ENCODE data around the gene ANXA5.

Gene ANXA5

GRCh38 chr4:121712001-121712651, 15.3 kb upstream of the ANXA5 start:
- H3K18ac ChIP-seq (ENCODE audit: low read length) = no peak overlapping the region

GRCh38 chr4:121711263-121712000, 14.7 kb upstream of the ANXA5 start:
- DNase-seq (ENCODE audit: low spot score) = peak; percentile 86
- Histone ChIP-seq H3K4me3 (ENCODE audit: low read length in 2 of 2) (peak overlapping the region in 1 of 2 donors; percentile 42), H2BK15ac (ENCODE audit: low read length) (no peak overlapping the region), H3K27ac (replicated peaks; ENCODE audit: low read length) (peak overlapping the region; percentile 91), H3K4ac (ENCODE audit: low read length) (no peak overlapping the region), H2AFZ (ENCODE audit: low read length) (peak overlapping the region; percentile 89), H4K91ac (ENCODE audit: low read depth, low read length, poor library complexity) (no peak overlapping the region), H2BK12ac (ENCODE audit: low read length) (no peak overlapping the region), H3K18ac (ENCODE audit: low read length) (no peak overlapping the region), H3K9ac (ENCODE audit: low read depth, low read length, poor library complexity) (no peak overlapping the region), H2BK120ac (ENCODE audit: low read depth, low read length) (no peak overlapping the region), H3K23ac (ENCODE audit: low read depth, low read length, poor library complexity) (no peak overlapping the region), H2BK5ac (ENCODE audit: low read length) (no peak overlapping the region), H3K4me2 (ENCODE audit: insufficient read depth, low read length, poor library complexity, severe bottlenecking) (peak overlapping the region; percentile 51), H2AK5ac (ENCODE audit: low read depth, low read length) (no peak overlapping the region), H3K4me1 (ENCODE audit: control insufficient read depth in 2 of 2, insufficient read depth in 1 of 2, low read depth in 1 of 2, low read length in 2 of 2) (peaks cover 8 to 9% of the 10 kb centered on the region in 2 donors), H3K79me1 (ENCODE audit: low read depth, low read length) (no peaks in the 10 kb centered on the region), H3K9me3 (replicated peaks in 1 of 2; ENCODE audit: control insufficient read depth in 2 of 2, insufficient read depth in 1 of 2, low read depth in 1 of 2, low read length in 2 of 2) (no peaks in the 10 kb centered on the region), H3K36me3 (replicated peaks in 1 of 2; ENCODE audit: control insufficient read depth in 2 of 2, insufficient read depth in 2 of 2, low read length in 2 of 2) (no peaks in the 10 kb centered on the region), H3K27me3 (ENCODE audit: control insufficient read depth in 3 of 3, insufficient read depth in 3 of 3, low read depth in 1 of 3, low read length in 3 of 3) (no peaks in the 10 kb centered on the region), H4K8ac (ENCODE audit: low read depth, low read length) (no peak overlapping the region), H3K14ac (ENCODE audit: low read length) (no peak overlapping the region)
- no CpG with 5 or more reads among the region's 18 CpGs for WGBS, 2 donors (ENCODE audit: extremely low coverage in 2 of 2, insufficient read length in 2 of 2, insufficient replicate concordance in 1 of 2)

More at GRCh38 chr4:121712001-121712651, 15.3 kb upstream of the ANXA5 start:
- no peak overlapping the region for H4K91ac ChIP-seq (ENCODE audit: low read depth, low read length, poor library complexity)
- peak overlapping the region; percentile 27 for H3K4me2 ChIP-seq (ENCODE audit: insufficient read depth, low read length, poor library complexity, severe bottlenecking)
- H3K4me3 ChIP-seq (ENCODE audit: low read length in 2 of 2) = peak overlapping the region in 1 of 2 donors; percentile 42
- no peak overlapping the region for H2BK5ac ChIP-seq (ENCODE audit: low read length)
- H3K4me1 ChIP-seq (ENCODE audit: control insufficient read depth in 2 of 2, insufficient read depth in 1 of 2, low read depth in 1 of 2, low read length in 2 of 2) = peaks cover 8 to 9% of the 10 kb centered on the region in 2 donors
- WGBS, 2 donors (ENCODE audit: extremely low coverage in 2 of 2, insufficient read length in 2 of 2, insufficient replicate concordance in 1 of 2) = no CpG with 5 or more reads among the region's 7 CpGs
- no peak overlapping the region for H2BK120ac ChIP-seq (ENCODE audit: low read depth, low read length)
- H3K27ac ChIP-seq (replicated peaks; ENCODE audit: low read length) = peak overlapping the region; percentile 91
- no peaks in the 10 kb centered on the region for H3K36me3 ChIP-seq (replicated peaks in 1 of 2; ENCODE audit: control insufficient read depth in 2 of 2, insufficient read depth in 2 of 2, low read length in 2 of 2)
- H2BK12ac ChIP-seq (ENCODE audit: low read length) = no peak overlapping the region
- no peaks in the 10 kb centered on the region for H3K9me3 ChIP-seq (replicated peaks in 1 of 2; ENCODE audit: control insufficient read depth in 2 of 2, insufficient read depth in 1 of 2, low read depth in 1 of 2, low read length in 2 of 2)
- H2AK5ac ChIP-seq (ENCODE audit: low read depth, low read length) = no peak overlapping the region
- no peak overlapping the region for H2BK15ac ChIP-seq (ENCODE audit: low read length)
- no peak overlapping the region for H3K14ac ChIP-seq (ENCODE audit: low read length)
- DNase-seq (ENCODE audit: low spot score) = no peak
- no peaks in the 10 kb centered on the region for H3K79me1 ChIP-seq (ENCODE audit: low read depth, low read length)
- no peaks in the 10 kb centered on the region for H3K27me3 ChIP-seq (ENCODE audit: control insufficient read depth in 3 of 3, insufficient read depth in 3 of 3, low read depth in 1 of 3, low read length in 3 of 3)
- H3K9ac ChIP-seq (ENCODE audit: low read depth, low read length, poor library complexity) = no peak overlapping the region
- no peak overlapping the region for H3K4ac ChIP-seq (ENCODE audit: low read length)
- H2AFZ ChIP-seq (ENCODE audit: low read length) = peak overlapping the region; percentile 89
- H4K8ac ChIP-seq (ENCODE audit: low read depth, low read length) = no peak overlapping the region
- no peak overlapping the region for H3K23ac ChIP-seq (ENCODE audit: low read depth, low read length, poor library complexity)

GRCh38 chr4:121709766-121710405, 13.1 kb upstream of the ANXA5 start:
- no peak overlapping the region for H4K91ac ChIP-seq (ENCODE audit: low read depth, low read length, poor library complexity)
- no peak overlapping the region for H2BK120ac ChIP-seq (ENCODE audit: low read depth, low read length)
- peaks cover 8 to 9% of the 10 kb centered on the region in 2 donors for H3K4me1 ChIP-seq (ENCODE audit: control insufficient read depth in 2 of 2, insufficient read depth in 1 of 2, low read depth in 1 of 2, low read length in 2 of 2)
- no peak overlapping the region for H3K18ac ChIP-seq (ENCODE audit: low read length)
- H4K8ac ChIP-seq (ENCODE audit: low read depth, low read length) = no peak overlapping the region
- no peaks in the 10 kb centered on the region for H3K9me3 ChIP-seq (replicated peaks in 1 of 2; ENCODE audit: control insufficient read depth in 2 of 2, insufficient read depth in 1 of 2, low read depth in 1 of 2, low read length in 2 of 2)
- no peak overlapping the region for H3K9ac ChIP-seq (ENCODE audit: low read depth, low read length, poor library complexity)
- no CpG with 5 or more reads among the region's 3 CpGs for WGBS, 2 donors (ENCODE audit: extremely low coverage in 2 of 2, insufficient read length in 2 of 2, insufficient replicate concordance in 1 of 2)
- H3K79me1 ChIP-seq (ENCODE audit: low read depth, low read length) = no peaks in the 10 kb centered on the region
- no peak for DNase-seq (ENCODE audit: low spot score)
- no peak overlapping the region for H2BK12ac ChIP-seq (ENCODE audit: low read length)
- H3K4ac ChIP-seq (ENCODE audit: low read length) = no peak overlapping the region
- no peak overlapping the region for H2AFZ ChIP-seq (ENCODE audit: low read length)
- H2BK5ac ChIP-seq (ENCODE audit: low read length) = no peak overlapping the region
- no peak overlapping the region for H2AK5ac ChIP-seq (ENCODE audit: low read depth, low read length)
- no peak overlapping the region for H2BK15ac ChIP-seq (ENCODE audit: low read length)
- H3K4me3 ChIP-seq (ENCODE audit: low read length in 2 of 2) = no peak overlapping the region
- H3K27me3 ChIP-seq (ENCODE audit: control insufficient read depth in 3 of 3, insufficient read depth in 3 of 3, low read depth in 1 of 3, low read length in 3 of 3) = no peaks in the 10 kb centered on the region
- no peak overlapping the region for H3K4me2 ChIP-seq (ENCODE audit: insufficient read depth, low read length, poor library complexity, severe bottlenecking)
- no peak overlapping the region for H3K14ac ChIP-seq (ENCODE audit: low read length)
- H3K36me3 ChIP-seq (replicated peaks in 1 of 2; ENCODE audit: control insufficient read depth in 2 of 2, insufficient read depth in 2 of 2, low read length in 2 of 2) = no peaks in the 10 kb centered on the region
- no peak overlapping the region for H3K27ac ChIP-seq (replicated peaks; ENCODE audit: low read length)
- no peak overlapping the region for H3K23ac ChIP-seq (ENCODE audit: low read depth, low read length, poor library complexity)

- Histone ChIP-seq H3K18ac (ENCODE audit: low read length) (no peak overlapping the region), H3K4me1 (ENCODE audit: control insufficient read depth in 2 of 2, insufficient read depth in 1 of 2, low read depth in 1 of 2, low read length in 2 of 2) (peaks cover 6 to 9% of the 10 kb centered on the region in 2 donors), H2AFZ (ENCODE audit: low read length) (no peak overlapping the region), H3K14ac (ENCODE audit: low read length) (no peak overlapping the region), H3K4me2 (ENCODE audit: insufficient read depth, low read length, poor library complexity, severe bottlenecking) (no peak overlapping the region), H3K27ac (replicated peaks; ENCODE audit: low read length) (no peak overlapping the region), H3K27me3 (ENCODE audit: control insufficient read depth in 3 of 3, insufficient read depth in 3 of 3, low read depth in 1 of 3, low read length in 3 of 3) (no peaks in the 10 kb centered on the region), H4K91ac (ENCODE audit: low read depth, low read length, poor library complexity) (no peak overlapping the region), H3K4ac (ENCODE audit: low read length) (no peak overlapping the region), H3K9me3 (replicated peaks in 1 of 2; ENCODE audit: control insufficient read depth in 2 of 2, insufficient read depth in 1 of 2, low read depth in 1 of 2, low read length in 2 of 2) (peaks cover 0 to 2% of the 10 kb centered on the region in 2 donors), H2BK5ac (ENCODE audit: low read length) (no peak overlapping the region), H2BK120ac (ENCODE audit: low read depth, low read length) (no peak overlapping the region), H2AK5ac (ENCODE audit: low read depth, low read length) (no peak overlapping the region), H3K23ac (ENCODE audit: low read depth, low read length, poor library complexity) (no peak overlapping the region), H2BK15ac (ENCODE audit: low read length) (no peak overlapping the region), H3K9ac (ENCODE audit: low read depth, low read length, poor library complexity) (no peak overlapping the region), H4K8ac (ENCODE audit: low read depth, low read length) (no peak overlapping the region), H3K79me1 (ENCODE audit: low read depth, low read length) (no peaks in the 10 kb centered on the region), H3K4me3 (ENCODE audit: low read length in 2 of 2) (no peak overlapping the region), H3K36me3 (replicated peaks in 1 of 2; ENCODE audit: control insufficient read depth in 2 of 2, insufficient read depth in 2 of 2, low read length in 2 of 2) (no peaks in the 10 kb centered on the region), H2BK12ac (ENCODE audit: low read length) (no peak overlapping the region)
- no peak for DNase-seq (ENCODE audit: low spot score)
These were observed 10.6 kb upstream of the ANXA5 start for GRCh38 chr4:121707344-121707743.

Measured in neuronal stem cell (in vitro differentiated cells).